ENCODE measurements around the gene RNF150.

DNA sequence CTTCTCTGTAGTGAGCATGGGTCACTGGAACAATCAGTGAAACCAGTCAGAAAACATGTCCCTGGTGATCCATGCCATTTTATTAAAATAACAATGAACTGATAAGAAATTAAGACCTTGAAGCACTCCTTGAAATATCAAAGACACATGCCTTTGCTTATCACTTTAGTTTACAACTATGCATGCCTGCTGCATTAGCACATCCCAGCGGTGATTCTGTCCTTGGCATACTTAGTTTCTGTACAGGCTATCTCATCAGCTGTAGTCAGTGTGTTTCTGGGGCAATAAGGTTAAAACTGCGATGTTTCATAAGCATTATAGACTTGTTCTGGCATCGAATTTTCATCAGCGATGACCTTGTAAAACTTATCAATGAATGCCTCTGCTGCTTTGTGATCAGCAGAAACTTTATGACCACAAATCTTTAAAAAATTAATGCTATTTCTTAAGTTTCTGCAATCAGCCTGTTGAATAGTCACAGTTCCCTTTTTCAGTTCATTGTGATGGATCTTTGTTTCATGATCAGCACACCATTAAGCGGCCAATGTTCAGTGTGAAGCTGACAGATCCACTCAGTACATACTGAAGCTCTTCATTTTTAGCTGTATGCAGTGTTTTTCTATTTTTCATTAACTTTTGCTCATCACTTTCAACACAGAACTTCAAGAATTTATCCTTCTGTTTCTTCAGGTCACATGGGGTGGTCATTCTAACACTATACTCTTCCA, 150.5 kb downstream of the RNF150 start:
- TF ChIP-seq, protein P1, sequence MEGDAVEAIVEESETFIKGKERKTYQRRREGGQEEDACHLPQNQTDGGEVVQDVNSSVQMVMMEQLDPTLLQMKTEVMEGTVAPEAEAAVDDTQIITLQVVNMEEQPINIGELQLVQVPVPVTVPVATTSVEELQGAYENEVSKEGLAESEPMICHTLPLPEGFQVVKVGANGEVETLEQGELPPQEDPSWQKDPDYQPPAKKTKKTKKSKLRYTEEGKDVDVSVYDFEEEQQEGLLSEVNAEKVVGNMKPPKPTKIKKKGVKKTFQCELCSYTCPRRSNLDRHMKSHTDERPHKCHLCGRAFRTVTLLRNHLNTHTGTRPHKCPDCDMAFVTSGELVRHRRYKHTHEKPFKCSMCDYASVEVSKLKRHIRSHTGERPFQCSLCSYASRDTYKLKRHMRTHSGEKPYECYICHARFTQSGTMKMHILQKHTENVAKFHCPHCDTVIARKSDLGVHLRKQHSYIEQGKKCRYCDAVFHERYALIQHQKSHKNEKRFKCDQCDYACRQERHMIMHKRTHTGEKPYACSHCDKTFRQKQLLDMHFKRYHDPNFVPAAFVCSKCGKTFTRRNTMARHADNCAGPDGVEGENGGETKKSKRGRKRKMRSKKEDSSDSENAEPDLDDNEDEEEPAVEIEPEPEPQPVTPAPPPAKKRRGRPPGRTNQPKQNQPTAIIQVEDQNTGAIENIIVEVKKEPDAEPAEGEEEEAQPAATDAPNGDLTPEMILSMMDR (IDR thresholded peaks at IDR 0.05), result no peak
- TF ChIP-seq POLR2A (IDR thresholded peaks at IDR 0.05), result no peak

Measured in tibial nerve (tissue), 3 donors.